Myocyte (in vitro differentiated cells): ENCODE results near the gene SLC22A4. TPM values are rescaled to one million over a fixed set of nuclear protein-coding genes. Genes with fewer than 3 reads are reported as not detected.

ENCODE experiments used
- DNase-seq: peaks from one replicate; pipeline ENCODE4 v3.0.0-alpha.2; 2012; ENCODE audit warnings: low read depth
- total RNA-seq: library from RNA; depleted of rRNA; stranded (reverse); fragments of >200 nt; gene quantifications from 2 replicates; pipeline ENCODE4 v1.2.3, GENCODE V29; 2014

SLC22A4 gene
- total RNA-seq, 1 donor from 2014 or later, result 2.3 TPM

DNA sequence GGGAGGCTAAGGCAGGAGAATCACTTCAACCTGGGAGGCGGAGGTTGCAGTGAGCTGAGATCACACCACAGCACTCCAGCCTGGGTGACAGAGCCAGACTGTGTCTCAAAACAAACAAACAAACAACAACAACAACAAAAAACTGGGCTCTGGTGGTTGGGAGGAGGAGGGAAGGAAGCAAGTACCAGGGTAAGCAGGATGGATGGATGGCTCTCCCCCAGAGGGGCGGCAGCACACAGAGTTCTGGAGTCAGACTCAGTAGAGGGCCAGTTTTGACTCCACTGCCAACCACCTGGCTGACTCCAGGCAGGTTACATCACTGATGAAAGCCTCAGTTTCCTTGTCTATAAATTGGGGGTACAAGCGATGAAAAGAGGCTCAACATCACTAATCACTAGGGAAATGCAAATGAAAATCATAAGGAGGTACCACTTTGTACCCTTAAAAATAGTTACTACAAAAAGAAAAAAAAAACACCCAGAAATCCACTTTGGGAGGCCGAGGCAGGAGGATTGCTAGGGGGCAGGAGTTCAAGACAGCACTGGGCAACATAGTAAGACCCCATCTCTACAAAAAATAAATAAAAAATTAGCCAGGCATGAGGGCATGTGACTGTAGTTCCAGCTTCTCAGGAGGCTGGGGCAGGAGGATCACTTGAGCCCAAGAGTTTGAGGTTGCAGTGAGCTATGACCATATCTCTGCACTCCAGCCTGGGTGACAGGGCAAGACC, 3.2 kb downstream of the SLC22A4 start:
- DNase-seq, result no peak

DNA sequence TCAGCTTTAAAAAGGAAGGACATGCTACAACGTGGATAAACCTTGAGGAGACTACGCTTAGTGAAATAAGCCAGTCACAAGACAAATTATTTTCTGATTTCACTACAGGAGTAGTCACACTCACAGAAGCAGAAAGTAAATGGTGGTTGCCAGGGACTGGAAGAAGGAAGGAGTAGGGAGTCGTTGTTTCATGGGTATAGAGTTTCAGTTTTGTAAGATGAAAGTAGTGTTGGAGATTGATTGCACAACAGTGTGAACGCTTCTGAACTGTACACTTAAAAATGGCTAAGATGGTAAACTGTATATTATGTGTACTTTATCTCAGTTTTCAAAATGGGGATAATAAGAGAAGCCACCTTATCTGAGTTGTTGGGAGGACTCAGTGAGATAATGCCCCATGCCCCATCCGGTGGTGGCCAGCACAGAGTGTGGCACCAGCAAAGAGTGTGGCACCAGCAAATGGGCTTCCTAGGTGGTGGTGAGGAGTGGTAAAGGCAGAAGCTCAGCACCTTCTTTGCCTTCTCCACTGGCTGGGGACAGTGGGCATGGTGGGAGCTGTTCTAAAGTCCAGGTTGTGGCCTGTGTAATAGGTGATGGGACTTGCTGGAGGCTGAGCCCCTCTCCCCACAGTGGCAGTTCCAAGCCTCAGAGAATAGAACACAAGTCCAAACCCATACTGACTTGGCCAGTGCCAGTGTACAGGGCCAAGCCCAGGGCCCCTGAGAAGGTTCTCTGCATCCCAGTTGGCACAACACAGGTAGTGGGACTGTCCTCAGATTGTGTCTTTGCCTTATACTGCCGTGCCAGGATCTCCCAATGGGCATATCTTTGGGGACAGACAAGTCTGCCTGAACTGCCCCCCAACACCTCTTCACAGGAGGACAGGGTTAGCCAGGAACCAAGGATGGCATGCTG, 4.4 kb downstream of the SLC22A4 start:
- DNase-seq, result no peak

DNA sequence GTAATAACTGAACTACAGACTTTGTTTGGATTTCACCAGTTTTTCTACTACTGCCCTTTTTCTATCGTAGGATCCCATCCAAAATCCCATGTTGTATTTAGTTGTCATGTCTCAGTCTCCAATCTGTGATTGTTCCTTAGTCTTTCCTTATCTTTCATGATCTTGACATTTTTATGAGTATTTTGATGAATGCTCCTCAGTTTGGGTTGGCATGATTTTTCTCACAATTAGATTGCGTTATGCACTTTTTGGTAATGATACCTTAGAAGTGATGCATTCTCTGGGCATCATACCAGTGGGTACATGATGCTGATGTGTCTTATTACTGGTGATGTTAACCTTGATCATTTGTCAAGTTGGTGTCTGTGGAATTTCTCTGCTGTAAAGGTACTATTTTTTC, 5.7 kb downstream of the SLC22A4 start:
- no peak for DNase-seq

DNA sequence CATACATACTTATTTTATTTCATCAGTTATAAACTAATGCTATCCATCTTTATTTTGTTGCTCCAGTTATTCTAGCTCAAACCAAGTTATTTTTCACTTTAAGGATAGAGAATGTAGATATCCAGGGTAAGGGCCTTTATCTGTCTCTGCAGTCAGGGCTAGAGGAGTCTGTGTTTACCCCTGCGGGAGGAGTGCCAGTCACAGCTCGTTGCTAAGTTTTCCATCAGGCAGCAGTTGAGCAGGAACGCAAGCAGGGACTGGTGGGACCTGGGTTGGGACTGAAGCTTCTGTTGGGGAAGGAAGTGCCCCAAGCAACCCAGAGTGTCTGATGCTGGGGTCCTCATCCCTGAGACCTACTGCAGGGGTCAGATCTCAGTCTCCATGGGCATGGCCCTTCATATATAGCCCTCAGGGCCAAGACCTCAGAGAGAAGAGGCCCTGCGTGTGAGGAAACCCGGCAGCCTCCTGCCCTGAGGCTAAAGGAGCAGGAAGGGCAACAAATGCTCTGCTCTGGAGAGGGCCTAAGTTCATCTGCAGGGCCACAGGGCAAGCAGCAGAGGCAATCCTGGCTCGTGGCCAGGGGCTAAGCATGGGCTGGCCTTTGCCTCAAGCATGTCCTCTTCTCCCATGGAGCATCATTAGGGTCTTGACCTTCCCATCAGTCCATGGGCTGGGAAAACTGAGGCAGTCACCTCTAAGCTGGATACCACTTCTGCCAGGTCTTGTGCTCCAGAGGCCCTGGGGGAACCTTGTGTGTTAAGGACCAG, 6.6 kb downstream of the SLC22A4 start:
- DNase-seq, result no peak

DNA sequence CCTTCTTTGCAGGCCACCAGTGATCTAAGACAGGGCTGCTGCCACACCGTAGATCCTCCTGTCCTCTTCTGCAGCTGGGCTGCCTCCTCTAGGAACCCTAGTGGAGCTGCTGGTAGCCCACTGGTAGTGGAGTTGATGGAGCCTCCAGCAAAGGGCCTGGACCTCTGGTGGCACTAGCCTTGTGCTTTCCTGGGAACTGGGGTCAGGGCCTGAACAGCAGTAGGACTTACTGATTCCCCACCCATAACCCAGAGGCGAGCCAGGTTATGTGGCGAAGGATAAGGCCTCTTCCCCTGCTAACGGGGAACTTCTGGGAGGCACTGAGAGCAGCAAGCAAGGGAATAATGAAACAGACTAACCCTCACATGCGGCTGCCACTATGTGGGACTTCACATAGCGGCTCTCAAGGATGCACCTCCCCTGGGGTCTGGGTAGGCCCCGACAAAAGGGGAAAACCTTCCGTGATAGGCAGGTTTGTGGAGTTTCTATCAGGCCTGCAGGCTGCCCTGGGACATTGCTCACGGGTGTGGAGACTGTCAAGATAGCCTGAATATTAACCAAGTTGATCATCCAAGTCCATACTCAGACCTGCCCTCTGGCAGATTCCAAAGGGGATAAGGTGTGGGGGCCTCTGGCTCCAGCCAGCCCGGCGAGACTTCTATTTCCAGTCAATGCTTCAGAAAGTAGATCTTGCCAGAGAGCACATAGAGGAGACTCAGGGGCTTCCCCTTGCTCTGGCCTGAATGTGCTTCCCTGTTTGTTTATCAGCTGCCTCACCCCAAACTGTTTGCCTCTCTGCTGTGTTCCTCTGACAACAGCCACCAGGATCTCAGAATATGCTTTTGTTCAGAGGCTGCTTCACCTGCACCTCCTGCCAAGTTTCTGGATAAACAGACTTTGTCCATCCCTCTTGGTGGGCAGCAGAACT, 7.4 kb downstream of the SLC22A4 start:
- no peak for DNase-seq

DNA sequence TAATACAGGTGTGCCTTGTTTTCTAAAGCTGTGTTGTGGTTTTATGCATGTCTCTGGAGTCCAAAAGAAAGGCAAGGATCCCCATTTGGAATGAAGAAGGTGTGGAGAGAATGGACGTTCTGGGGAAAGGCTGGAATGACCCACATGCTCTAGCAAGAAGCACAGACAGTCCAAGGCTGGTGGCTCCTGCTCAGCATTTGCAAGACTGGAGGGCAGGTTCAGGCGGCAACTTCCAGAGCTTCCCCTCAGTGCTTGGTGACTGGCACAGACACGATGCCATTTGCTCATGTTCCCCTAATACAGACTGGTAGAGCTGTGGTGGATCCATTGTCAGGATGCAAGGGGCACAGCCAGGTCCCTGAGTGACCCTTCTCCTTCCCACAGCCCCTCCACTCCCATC, 8.2 kb downstream of the SLC22A4 start:
- DNase-seq, result no peak

DNA sequence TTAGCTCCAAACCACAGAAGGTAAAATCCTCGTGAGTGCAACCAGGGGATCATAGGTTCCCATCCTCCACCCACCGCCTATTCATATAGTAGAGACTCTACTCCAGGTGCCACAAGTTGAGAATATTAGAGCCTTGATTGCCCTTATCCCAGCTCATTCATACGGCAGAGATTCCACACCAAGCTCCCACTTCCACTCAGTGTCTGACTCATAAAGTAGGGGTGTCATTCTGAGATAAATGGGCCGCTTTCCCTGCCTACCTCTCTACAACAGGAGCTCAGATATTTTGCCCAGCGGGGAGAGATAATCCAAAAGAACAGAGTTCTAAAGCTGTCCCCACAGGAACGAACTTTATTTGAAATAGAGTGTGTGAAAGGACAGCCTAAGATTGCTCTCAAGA, 9.4 kb downstream of the SLC22A4 start:
- DNase-seq, result no peak

DNA sequence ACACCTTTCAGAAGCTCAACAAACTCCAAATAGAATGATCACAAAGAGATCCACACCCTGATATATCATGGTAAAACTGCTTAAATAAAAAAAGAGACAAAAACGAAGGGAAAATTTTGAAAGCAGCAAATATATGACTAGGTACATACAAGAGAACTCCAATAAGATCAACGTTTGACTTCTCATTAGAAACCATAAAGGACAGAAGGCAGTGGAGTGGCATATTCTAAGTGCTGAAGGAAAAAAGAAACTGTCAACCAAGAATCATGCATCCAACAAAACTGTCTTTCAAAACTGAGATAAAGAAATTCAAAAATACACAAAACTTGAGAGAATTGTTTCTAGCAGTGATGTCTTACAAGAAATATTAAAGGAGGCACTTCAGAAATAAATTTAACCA, 11.2 kb downstream of the SLC22A4 start:
- no peak for DNase-seq

DNA sequence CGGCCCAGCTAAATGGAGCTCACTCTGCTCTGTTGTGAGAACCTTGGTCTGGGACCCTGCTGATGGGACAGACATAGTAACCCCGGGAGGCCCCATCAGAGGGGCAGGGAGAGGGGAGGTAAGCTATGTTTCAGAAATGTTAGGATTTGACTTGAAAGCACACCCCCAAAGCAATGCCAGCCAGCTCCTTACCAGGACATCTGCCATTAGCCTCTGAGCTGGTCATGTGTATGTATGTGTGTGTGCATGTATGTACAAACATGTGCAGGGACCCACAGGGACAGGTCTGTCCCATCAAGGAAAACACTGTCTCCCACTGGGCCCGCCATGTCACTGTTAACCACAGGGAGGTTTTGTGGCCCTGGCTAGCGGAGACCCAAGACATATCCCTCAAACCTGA, 14.5 kb downstream of the SLC22A4 start:
- no peak for DNase-seq

DNA sequence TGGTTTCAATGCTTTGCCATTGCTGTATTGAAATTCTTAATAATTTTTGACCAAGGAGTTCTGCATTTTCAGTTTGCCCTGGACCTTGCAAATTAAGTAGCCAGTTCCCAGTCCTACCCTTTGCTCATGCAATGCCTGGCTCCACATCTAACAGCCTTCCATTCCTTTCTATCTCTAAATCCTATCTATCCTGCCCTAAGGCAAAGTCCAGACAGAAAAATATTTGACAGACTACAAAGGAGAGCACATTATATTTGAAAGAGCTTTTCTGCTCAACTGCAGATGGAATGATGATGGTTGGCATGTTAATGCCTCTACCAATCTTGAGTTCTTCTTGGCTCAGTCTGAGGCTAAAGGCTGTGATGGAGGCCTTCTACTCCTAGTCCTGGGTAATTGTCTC, 15.5 kb downstream of the SLC22A4 start:
- DNase-seq, result no peak

DNA sequence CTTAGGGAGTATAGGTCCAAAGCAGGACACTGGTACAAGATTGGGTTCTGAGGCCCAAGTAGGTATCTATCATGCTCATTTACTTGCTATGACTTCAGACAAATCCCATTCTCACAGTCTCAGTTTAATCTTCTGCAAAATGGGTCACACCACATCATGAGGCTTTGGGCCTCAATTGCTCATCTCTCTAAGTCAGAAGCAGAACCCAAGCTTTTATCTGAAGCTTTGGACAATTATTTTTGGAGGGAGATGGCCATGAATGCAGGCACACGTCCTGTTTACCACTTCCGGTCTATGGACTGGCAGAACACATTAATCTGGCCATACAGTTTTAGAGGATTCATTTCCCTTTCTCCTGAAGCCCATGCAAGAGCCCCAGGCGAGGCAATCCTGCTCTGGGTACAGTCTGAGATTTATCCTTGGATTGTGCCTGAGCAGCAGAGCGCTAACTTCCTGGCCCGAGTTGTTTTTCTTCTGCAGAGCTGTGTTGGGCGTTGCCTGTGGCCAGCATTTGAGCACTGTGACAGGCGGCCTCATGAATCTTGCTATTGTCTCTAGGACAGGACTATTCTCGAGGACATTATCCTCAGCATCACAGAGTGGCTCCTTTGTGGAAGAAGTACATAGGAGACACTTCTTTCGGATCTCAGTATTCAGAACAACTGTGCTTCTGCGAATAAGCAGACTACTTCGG, 16.1 kb downstream of the SLC22A4 start:
- DNase-seq, result no peak

DNA sequence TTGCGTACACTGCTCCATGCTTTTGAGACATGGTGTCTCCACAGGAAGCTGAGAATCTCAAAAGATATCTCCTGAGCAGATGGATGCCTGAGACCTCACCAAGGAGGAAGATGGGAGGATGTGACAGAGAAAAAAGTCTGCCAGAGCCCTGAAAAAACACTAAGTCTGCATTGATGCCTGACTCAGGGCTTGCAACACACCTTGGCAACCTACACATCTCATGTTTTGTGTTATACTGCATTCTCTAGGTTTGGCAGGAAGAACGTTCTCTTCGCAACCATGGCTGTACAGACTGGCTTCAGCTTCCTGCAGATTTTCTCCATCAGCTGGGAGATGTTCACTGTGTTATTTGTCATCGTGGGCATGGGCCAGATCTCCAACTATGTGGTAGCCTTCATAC, 19.2 kb downstream of the SLC22A4 start:
- DNase-seq, result no peak

DNA sequence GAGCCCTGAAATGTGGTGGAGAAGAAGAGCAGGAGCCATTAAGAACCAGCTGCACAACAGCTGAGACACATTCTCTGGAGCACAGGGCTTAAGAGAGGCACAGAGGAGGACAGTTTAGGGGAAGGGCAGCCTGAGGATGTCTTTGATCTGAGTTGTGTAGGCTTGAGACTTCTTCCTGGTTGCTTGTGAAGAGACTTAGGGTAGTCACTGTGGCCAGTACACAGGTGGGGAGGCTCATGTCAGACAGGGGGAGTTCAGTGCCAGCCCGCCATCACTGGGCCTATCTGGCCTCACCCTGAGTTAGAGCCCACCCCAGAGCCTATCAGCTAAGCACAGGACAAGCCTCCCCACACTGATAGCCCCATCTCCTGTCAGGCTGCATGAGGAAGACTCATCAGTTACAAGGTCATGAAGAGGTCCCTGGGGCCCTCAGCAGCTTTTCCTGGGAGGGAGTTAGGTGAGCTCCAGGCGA, 19.8 kb downstream of the SLC22A4 start:
- DNase-seq, result peak; percentile 77

DNA sequence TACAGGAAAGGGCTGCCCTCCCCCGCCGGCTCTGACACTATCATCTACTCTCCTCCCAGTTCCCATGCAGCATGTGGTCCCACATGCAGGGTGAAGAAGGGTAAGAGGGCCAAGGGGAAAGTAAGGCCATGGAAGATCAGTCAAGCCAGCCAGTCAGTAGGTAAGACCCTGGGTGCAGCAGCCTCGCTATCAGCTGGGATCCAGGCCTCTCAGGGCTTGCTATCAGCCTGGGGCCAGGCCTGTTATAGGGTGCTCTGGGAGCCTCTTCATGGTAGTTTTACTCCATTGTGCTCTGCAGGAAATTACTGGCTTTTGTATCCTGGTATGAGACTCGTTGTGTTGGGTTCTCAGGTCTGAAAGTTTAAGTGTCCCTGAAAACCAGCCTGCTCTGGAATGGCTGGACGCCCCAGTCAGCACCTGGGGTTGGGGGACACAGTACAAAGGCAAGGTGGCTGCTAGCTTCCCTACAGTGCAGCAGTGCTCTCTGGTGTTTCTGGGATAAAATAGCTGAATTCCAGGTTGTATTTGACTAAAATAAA, 21.4 kb downstream of the SLC22A4 start:
- DNase-seq, result no peak

DNA sequence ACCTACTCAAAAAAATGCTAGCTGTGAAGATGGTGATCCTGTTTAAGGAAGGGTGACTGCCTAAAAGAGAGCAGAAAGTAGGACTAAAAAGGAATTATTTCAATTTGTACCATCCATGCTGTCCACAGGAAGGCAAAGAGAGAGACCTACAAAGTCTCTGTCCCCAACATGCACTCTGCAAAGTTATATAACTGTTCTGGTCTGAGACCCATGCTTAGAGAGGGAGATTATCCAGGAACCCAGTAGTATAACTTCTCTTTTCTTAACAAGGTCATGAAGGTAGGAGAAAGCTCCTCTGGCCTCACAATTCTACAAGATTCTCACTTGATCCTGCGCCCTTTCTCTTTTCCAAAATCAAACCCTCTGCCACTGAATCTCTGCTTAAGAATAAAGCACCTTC, 25.8 kb downstream of the SLC22A4 start:
- no peak for DNase-seq

DNA sequence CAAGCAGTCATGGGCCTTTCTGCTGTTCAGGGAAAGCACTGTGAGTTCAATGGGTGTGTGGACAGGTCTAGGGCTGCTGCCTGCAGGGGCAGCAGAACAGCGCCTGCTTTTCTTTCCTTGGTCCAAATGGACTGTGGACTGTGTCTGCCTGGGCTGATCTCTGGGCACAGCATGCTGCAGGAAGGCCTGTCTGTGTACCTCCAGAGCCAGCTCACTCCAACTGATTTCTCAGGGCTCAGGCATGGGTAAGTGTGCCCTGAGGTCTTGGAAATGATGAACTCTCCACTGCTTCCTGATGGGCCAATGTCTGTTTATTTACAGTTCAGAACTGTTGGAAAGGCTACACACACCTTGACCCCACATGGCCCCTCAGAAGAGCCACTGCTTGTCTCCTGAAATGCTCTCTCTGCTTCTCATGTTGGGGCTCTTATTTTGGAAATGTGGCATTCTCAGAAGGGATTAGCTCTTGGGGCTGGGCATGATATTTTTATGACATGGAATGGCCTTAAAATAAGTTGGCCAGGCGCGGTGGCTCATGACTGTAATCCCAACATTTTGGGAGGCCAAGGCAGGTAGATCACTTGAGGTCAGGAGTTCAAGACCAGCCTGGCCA, 27.0 kb downstream of the SLC22A4 start:
- DNase-seq, result no peak

DNA sequence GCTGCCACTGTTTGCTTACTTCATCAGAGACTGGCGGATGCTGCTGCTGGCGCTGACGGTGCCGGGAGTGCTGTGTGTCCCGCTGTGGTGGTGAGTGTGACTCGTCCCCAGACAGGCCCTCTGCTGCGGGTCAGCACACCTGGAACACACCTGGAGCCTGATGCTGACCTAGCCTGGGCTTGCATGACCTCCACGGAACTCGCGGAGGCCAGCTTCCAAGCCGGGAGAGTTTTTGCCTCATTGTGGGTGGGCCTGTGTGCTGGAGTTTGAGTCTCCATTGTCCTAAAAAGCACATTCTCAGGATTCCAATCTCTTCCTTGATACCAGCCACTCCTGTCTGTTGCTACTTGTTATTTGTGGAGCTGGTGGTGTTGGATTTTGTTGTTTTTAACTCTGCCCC, 28.1 kb downstream of the SLC22A4 start:
- DNase-seq, result no peak

DNA sequence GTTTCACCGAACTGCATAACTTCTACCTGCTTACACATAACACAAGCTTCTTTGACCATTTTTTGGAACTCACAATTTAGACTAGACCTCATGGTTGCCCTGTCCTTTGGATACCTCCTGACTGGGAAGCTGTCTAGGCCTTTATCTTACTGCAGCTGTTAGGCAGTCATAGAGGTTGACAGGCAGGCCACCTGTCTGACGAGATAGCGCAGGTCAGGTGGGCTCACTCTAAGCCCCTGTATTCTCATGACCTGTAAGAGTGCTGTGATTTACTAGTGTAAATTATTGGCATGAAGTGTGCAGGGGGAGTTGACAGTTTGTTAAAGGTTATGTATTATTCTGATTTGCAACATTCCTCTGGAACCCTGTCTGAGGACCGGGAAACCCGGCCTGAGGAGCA, 29.0 kb downstream of the SLC22A4 start:
- no peak for DNase-seq

DNA sequence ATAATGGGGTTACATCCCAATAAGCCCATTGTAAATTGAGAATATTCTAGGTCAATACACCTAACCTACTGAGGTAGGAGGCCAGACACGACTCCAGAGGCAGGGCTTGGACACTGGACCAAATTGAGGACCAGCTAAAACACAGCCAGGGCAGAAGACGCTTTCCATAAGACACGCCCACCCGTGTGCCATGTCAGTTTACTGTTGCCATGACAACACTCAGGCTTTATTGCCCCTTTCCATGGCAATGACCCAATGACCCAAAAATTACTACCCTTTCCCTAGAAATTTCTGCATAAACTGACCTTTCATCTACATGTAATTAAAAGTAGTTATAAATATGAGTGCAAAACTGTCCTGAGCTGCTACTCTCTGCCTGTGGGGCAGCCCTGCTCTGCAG, 31.5 kb downstream of the SLC22A4 start:
- no peak for DNase-seq
